ENCODE results near the gene SHQ1. TPM values are rescaled to one million over a fixed set of nuclear protein-coding genes. Genes with fewer than 3 reads are reported as not detected.
A peak's percentile ranks its signal among the peaks of the same experiment; 100 is the strongest.

The SHQ1 gene
- total RNA-seq, 1 donor from 2014 or later, result 22.0 TPM

DNA sequence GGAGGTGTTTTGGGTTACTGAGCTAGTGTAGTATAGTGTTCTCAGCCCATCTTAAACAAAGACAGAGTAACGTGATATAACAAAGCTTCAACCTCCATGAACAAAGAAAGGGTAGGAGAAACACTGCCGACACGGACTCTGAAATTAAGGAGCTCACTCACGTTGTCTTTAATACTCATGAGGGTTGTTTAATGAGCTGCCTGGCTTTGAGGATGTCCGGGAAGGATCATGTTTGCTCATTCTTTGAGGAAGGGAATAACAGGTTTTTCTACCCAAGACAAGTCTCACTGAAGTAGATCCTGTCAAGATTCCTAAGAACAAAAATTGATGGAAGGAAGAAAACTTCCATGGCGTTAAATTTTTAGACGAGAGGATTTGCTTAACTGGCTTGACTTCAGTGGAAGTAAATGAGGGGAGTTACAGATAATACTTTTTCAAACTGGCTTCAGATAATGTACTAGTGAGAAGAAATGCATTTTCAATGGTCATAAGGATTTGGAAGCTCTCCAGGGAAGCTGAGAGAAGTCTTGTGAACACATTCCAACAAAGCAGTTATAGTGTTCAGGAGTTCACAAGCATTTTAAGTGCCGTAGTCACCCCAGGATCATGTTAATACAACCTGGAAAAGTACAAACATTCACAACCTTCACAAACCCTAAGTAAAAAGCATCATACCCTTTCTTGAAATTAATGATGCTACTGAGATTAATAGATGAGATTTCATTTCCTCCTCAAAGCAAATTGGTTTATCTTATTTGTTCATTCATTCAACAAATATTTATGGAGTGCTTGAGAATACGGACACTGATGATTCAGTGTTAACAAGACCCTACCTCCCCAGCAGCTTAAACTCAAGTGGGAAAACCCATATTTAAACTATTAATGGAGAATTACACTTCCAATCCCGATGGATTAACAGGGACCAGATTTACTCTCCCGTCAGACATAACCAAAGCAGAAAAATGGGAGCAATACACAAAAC lies 101.5 kb downstream of the SHQ1 start:
- no peaks in the 10 kb centered on the region for H3K36me3 Mint-ChIP-seq
- no peak for DNase-seq (ENCODE audit: low spot score in 2 of 2, unreplicated experiment in 2 of 2)
- peak overlapping the region; percentile 7 for H3K4me3 Mint-ChIP-seq
- H3K27ac Mint-ChIP-seq, result peak overlapping the region; percentile 48
- H3K27me3 Mint-ChIP-seq (ENCODE audit: low read depth), result no peaks in the 10 kb centered on the region
- TF ChIP-seq, protein P1, sequence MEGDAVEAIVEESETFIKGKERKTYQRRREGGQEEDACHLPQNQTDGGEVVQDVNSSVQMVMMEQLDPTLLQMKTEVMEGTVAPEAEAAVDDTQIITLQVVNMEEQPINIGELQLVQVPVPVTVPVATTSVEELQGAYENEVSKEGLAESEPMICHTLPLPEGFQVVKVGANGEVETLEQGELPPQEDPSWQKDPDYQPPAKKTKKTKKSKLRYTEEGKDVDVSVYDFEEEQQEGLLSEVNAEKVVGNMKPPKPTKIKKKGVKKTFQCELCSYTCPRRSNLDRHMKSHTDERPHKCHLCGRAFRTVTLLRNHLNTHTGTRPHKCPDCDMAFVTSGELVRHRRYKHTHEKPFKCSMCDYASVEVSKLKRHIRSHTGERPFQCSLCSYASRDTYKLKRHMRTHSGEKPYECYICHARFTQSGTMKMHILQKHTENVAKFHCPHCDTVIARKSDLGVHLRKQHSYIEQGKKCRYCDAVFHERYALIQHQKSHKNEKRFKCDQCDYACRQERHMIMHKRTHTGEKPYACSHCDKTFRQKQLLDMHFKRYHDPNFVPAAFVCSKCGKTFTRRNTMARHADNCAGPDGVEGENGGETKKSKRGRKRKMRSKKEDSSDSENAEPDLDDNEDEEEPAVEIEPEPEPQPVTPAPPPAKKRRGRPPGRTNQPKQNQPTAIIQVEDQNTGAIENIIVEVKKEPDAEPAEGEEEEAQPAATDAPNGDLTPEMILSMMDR (IDR thresholded peaks at IDR 0.05; ENCODE audit: unreplicated experiment), result no peak
- peaks cover 39% of the 10 kb centered on the region for H3K4me1 Mint-ChIP-seq
- no peaks in the 10 kb centered on the region for H3K9me3 Mint-ChIP-seq

DNA sequence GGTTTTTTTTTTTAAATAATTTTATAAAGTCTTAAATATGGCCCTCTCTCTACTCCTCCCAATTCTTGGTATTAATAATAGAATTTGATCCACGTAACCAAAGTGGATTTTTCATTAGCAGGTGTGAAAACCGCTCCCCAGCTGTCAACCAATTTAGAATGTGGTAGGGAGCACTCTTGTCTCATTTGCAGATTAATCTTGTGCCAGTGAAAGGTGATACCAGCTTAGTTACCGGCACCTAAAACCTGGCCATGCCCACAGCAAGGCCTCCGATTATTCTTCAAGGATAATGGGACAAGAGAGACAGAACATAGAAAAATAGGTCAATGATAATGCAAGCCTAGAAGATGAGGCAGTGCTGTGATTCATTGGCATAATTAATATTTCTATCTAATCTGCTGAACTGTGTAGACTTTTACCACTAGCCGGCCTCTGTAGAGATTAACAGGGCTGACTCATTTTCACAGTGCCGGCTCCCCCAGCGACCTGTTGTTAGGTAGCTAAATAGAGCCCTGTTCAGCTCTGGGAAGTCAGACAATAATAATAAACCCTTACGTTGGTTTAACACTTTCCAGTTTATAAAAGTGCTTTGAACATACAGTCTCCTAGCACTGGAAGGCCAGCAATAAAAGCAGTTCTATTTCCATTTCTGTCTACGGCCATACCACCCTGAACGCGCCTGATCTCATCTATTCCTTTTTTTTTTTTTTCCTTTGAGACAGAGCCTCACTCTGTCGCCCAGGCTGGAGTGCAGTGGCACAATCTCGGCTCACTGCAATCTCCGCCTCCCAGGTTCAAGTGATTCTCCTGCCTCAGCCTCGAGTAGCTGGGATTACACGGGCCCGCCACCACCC lies 102.9 kb downstream of the SHQ1 start:
- Mint-ChIP-seq H3K36me3 (no peaks in the 10 kb centered on the region), H3K4me1 (peaks cover 37% of the 10 kb centered on the region), H3K27me3 (ENCODE audit: low read depth) (peaks cover 3% of the 10 kb centered on the region), H3K4me3 (no peak overlapping the region), H3K9me3 (no peaks in the 10 kb centered on the region), H3K27ac (no peak overlapping the region)
- DNase-seq (ENCODE audit: low spot score in 2 of 2, unreplicated experiment in 2 of 2), result no peak
- TF ChIP-seq, protein P1 (IDR thresholded peaks at IDR 0.05; ENCODE audit: unreplicated experiment), result no peak

DNA sequence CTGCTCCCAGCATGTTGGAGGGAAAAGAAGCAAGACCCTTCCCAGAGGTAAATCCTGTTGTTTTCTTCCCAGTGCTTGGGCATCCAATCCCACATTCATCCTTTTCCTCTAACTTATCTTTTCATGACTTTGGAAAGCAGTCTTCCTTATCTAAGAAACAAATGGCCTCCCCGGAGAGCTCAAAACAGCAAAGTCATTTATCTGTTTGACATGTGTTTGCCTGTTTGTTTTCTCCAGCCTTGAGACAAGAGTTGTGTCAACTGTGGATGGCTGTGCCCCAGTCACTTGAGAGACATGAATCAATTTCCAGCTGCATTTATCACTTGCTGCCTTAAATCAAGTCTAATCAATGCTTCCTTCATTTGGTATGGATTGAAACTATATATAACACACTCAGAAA lies 103.9 kb downstream of the SHQ1 start:
- H3K4me1 Mint-ChIP-seq, result peaks cover 35% of the 10 kb centered on the region
- DNase-seq (ENCODE audit: low spot score in 2 of 2, unreplicated experiment in 2 of 2), result no peak
- H3K36me3 Mint-ChIP-seq, result no peaks in the 10 kb centered on the region
- H3K27me3 Mint-ChIP-seq (ENCODE audit: low read depth), result peaks cover 9% of the 10 kb centered on the region
- TF ChIP-seq, protein P1 (IDR thresholded peaks at IDR 0.05; ENCODE audit: unreplicated experiment), result no peak
- no peak overlapping the region for H3K4me3 Mint-ChIP-seq
- no peaks in the 10 kb centered on the region for H3K9me3 Mint-ChIP-seq
- H3K27ac Mint-ChIP-seq, result no peak overlapping the region

DNA sequence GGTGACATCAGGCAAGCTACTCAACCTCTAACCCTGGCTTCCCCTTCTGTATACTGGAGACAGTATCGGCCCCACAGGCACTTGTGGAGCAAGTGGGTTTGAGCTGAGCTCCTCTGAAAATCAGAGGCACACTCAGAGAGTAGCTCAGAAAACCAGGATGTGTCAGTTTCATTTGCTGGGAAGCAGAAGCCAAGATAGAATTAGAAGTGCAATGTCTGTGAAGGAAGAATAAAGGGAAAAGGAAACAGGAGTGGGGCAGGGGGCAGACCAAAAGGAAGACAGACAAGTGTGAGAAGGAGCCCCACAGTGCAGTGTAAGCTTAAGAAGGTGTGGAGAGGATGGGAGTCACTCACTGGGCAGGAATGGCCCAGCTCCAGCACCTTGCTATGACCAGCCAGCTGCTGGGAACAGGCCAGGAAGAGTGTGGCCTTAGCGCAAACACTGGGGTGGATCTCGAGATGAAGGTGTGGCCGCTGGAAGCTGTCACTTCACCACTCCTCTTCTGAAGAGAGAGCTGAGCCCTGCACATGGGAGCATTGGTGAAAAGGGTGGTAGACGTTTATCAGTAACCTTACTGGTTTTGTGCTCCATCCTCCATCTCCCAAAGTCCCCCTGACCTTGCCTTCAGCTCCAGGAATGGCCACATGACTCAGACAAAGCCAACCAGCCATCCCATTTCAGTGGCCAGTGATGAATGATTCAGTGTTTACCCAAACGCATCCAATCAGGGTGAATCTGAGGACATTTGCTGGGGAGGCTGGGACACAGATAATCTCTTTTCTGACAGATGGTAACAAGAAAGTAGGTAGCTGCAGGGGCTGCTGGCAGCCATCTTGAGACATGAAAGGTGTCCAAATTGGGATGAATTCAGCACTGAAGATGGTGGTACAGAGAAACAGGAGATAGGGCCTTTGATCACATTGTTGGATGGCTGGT lies 108.4 kb downstream of the SHQ1 start:
- no peaks in the 10 kb centered on the region for H3K36me3 Mint-ChIP-seq
- H3K4me3 Mint-ChIP-seq, result peak overlapping the region; percentile 68
- TF ChIP-seq, protein P1 (IDR thresholded peaks at IDR 0.05; ENCODE audit: unreplicated experiment), result no peak
- peaks cover 4% of the 10 kb centered on the region for H3K9me3 Mint-ChIP-seq
- H3K27ac Mint-ChIP-seq, result no peak overlapping the region
- peaks cover 19% of the 10 kb centered on the region for H3K4me1 Mint-ChIP-seq
- peaks cover 27% of the 10 kb centered on the region for H3K27me3 Mint-ChIP-seq (ENCODE audit: low read depth)
- no peak for DNase-seq (ENCODE audit: low spot score in 2 of 2, unreplicated experiment in 2 of 2)

All from mesothelial cell of epicardium (in vitro differentiated cells).